Panc1 (cell line): Measurements from ENCODE around the gene NOS2.

ENCODE experiments used
- TF ChIP-seq, protein P1 (sequence below): fragments of 450-650 bp; IDR thresholded peaks from 2 replicates; pipeline ENCODE4 v1.5.1; 2017; ENCODE audit warnings: mild to moderate bottlenecking
- TF ChIP-seq, protein P2 (sequence below), 2 experiments: IDR thresholded peaks; 2 replicates each; pipeline ENCODE4 v1.6.1; 2011 to 2012; ENCODE audit warnings: low read depth in 2 of 2, control low read depth in 1 of 2, low read length in 1 of 2, mild to moderate bottlenecking in 1 of 2, moderate library complexity in 1 of 2; ENCODE audit not compliant: insufficient read depth in 1 of 2

DNA sequence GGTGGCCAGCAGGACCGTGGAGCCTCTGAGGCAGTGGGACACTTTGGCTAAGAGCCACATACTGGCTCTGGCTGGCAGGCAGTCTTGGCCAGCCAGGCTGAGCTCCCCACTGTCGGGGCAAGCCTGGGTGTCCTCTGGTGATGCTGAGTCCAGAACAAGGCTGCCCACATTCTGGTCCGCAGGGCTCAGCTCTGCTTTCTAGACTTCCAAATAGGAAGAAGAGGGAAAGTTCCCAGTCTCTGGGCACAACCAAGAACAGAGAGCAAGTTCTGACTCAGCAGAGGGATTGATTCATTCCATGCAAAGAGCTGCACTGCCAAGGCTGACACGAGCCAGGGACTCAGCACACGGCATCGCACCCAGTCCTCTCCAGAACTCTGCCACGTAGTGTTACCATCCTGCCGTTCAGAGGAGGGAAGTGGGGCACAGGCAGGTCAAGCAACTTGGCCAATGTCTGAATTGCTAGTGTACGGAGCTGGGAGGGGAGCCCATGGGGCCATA lies 58.9 kb downstream of the NOS2 start:
- TF ChIP-seq, protein P1, sequence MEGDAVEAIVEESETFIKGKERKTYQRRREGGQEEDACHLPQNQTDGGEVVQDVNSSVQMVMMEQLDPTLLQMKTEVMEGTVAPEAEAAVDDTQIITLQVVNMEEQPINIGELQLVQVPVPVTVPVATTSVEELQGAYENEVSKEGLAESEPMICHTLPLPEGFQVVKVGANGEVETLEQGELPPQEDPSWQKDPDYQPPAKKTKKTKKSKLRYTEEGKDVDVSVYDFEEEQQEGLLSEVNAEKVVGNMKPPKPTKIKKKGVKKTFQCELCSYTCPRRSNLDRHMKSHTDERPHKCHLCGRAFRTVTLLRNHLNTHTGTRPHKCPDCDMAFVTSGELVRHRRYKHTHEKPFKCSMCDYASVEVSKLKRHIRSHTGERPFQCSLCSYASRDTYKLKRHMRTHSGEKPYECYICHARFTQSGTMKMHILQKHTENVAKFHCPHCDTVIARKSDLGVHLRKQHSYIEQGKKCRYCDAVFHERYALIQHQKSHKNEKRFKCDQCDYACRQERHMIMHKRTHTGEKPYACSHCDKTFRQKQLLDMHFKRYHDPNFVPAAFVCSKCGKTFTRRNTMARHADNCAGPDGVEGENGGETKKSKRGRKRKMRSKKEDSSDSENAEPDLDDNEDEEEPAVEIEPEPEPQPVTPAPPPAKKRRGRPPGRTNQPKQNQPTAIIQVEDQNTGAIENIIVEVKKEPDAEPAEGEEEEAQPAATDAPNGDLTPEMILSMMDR: no peak
- TF ChIP-seq, protein P2, sequence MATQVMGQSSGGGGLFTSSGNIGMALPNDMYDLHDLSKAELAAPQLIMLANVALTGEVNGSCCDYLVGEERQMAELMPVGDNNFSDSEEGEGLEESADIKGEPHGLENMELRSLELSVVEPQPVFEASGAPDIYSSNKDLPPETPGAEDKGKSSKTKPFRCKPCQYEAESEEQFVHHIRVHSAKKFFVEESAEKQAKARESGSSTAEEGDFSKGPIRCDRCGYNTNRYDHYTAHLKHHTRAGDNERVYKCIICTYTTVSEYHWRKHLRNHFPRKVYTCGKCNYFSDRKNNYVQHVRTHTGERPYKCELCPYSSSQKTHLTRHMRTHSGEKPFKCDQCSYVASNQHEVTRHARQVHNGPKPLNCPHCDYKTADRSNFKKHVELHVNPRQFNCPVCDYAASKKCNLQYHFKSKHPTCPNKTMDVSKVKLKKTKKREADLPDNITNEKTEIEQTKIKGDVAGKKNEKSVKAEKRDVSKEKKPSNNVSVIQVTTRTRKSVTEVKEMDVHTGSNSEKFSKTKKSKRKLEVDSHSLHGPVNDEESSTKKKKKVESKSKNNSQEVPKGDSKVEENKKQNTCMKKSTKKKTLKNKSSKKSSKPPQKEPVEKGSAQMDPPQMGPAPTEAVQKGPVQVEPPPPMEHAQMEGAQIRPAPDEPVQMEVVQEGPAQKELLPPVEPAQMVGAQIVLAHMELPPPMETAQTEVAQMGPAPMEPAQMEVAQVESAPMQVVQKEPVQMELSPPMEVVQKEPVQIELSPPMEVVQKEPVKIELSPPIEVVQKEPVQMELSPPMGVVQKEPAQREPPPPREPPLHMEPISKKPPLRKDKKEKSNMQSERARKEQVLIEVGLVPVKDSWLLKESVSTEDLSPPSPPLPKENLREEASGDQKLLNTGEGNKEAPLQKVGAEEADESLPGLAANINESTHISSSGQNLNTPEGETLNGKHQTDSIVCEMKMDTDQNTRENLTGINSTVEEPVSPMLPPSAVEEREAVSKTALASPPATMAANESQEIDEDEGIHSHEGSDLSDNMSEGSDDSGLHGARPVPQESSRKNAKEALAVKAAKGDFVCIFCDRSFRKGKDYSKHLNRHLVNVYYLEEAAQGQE (IDR thresholded peaks at IDR 0.05; ENCODE audit: insufficient read depth in 1 of 2, low read depth in 2 of 2, low read length in 1 of 2): no peak
